Measurements from ENCODE around the gene PDIK1L. TPM values are rescaled to one million over a fixed set of nuclear protein-coding genes. Genes with fewer than 3 reads are reported as not detected.

Gene PDIK1L
- total and polyA plus RNA-seq, 2 of the 8 experiments (the other 6 are each of a cell fraction or from before 2014, with no cell fraction given) = 0.95 to 4.5 TPM

DNA sequence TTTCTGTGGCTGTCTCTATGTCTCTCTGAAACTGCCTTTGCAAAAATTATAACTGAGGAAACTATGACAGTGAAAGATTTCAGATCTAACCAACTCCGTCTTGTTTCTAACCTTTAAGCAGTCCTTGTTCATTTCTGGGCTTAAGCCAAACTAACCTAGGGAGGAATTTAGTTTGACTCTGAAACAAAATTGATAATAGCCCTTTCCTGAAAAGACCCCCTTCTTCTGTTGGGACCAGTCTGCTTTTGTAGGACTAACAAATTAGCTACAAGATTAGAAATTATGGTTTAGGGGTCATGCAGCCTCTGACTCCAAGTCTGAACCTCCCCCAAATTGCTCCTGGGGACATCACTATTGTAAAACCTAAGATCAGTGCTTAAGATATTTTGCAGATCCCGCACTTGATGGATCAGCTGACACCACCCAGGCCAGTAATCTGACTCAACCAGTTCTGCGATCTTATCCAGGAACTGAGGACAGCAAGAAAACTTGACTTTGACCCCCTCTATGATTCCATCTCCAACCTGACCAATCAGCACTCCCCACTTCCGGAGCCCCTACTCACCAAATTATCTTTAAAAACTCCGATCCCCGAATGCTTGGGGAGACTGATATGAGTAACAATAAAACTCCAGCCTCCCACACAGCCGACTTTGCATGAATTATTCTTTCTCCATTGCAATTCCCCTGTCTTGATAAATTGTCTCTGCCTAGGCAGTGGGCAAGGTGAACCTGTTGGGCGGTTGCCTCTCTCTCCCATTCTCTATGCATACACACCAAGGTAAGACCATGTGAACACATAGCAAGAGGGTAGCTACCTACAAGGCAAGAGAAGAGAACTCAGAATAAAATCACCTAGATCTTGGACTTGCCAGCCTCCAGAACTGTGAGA, 33.1 kb upstream of the PDIK1L start:
- no peaks in the 10 kb centered on the region for H3K36me3 ChIP-seq (ENCODE audit: control insufficient read depth in 2 of 4, insufficient read depth in 4 of 4, low read length in 3 of 4)
- H4K20me1 ChIP-seq (replicated peaks in 1 of 2; ENCODE audit: control insufficient read depth in 1 of 2, insufficient read depth in 2 of 2, low read length in 2 of 2) = no peaks in the 10 kb centered on the region
- H2AK5ac ChIP-seq (ENCODE audit: low read depth, low read length) = no peak overlapping the region
- peaks cover 0 to 9% (median 6%) of the 10 kb centered on the region in 4 experiments; a peak in 4 of 7 replicates for H3K4me1 ChIP-seq (replicated peaks in 1 of 4; ENCODE audit: control insufficient read depth in 3 of 4, insufficient read depth in 4 of 4, low read length in 3 of 4)
- H2BK20ac ChIP-seq (ENCODE audit: low read length) = no peak overlapping the region
- WGBS, 2 experiments (ENCODE audit: extremely low coverage in 1 of 2, insufficient coverage in 1 of 2, insufficient read length in 1 of 2, insufficient replicate concordance in 2 of 2, low coverage in 1 of 2, low lambda C conversion rate in 2 of 2, missing lambda C conversion rate in 1 of 2) = 88% methylated on average over 8 of the region's 8 CpGs; no CpG with 5 or more reads in 1 of the 2 experiments
- H3K56ac ChIP-seq (replicated peaks; ENCODE audit: insufficient read length, low read depth, low read length) = no peak overlapping the region
- no peak overlapping the region for H2BK12ac ChIP-seq (ENCODE audit: low read depth, low read length)
- CTCF ChIA-PET (ENCODE audit: partially characterized antibody) = interaction anchor here (1.6 to 3.1 kb wide), 3 partner anchors 9 to 42 kb away, joined by 3 to 8 read pairs (median 4); no protein-coding TSS in a partner anchor
- H4K91ac ChIP-seq (replicated peaks; ENCODE audit: insufficient read length, low read length) = no peak overlapping the region
- no peak overlapping the region for H4K8ac ChIP-seq (ENCODE audit: extremely low read depth, insufficient read depth, low read length)
- H3K9ac ChIP-seq (replicated peaks in 1 of 4; ENCODE audit: extremely low read depth in 1 of 4, low read depth in 3 of 4, low read length in 3 of 4) = no peak overlapping the region
- no peak overlapping the region for H2BK15ac ChIP-seq (ENCODE audit: low read length)
- no peak for FAIRE-seq
- no peak overlapping the region for H3K14ac ChIP-seq (ENCODE audit: insufficient read length)
- H3K23me2 ChIP-seq (ENCODE audit: low read depth, low read length) = no peaks in the 10 kb centered on the region
- H3K27me3 ChIP-seq (replicated peaks in 1 of 4; ENCODE audit: control insufficient read depth in 3 of 4, extremely low read depth in 1 of 4, insufficient read depth in 3 of 4, low read length in 3 of 4) = no peaks in the 10 kb centered on the region; a peak in 1 of 7 replicates
- no peak overlapping the region for H4K5ac ChIP-seq (ENCODE audit: insufficient read length, low read depth, low read length)
- no peaks in the 10 kb centered on the region for H3K79me2 ChIP-seq (ENCODE audit: control insufficient read depth in 1 of 2, insufficient read depth in 2 of 2, low read length in 2 of 2)
- no peak for DNase-seq (ENCODE audit: low read depth in 1 of 2, low spot score in 2 of 2)
- no peak overlapping the region for H3K4ac ChIP-seq (replicated peaks; ENCODE audit: insufficient read length, low read depth, low read length)
- H3K27ac ChIP-seq (ENCODE audit: low read depth, low read length) = no peak overlapping the region
- H3K79me1 ChIP-seq (ENCODE audit: low read depth, low read length) = no peaks in the 10 kb centered on the region
- H3K9me3 ChIP-seq (ENCODE audit: insufficient read depth in 2 of 2, low read depth in 1 of 2, low read length in 1 of 2) = no peaks in the 10 kb centered on the region
- TF ChIP-seq TCF12 (IDR thresholded peaks at IDR 0.05; ENCODE audit: low read depth, low read length) (no peak), SIX5 (IDR thresholded peaks at IDR 0.05; ENCODE audit: low read depth, low read length) (no peak), JUN (IDR thresholded peaks at IDR 0.05; ENCODE audit: low read depth, low read length) (no peak), BACH1 (IDR thresholded peaks at IDR 0.05; ENCODE audit: low read length) (no peak), HDAC2 (IDR thresholded peaks at IDR 0.05; ENCODE audit: borderline replicate concordance in 1 of 2, low read depth in 2 of 2, low read length in 2 of 2) (no peak), TEAD4 (IDR thresholded peaks at IDR 0.05; ENCODE audit: low read depth, low read length) (no peak), PHF8 (conservative IDR thresholded peaks at IDR 0.05; ENCODE audit: low read depth, low read length) (no peak), MAFK (IDR thresholded peaks at IDR 0.05; ENCODE audit: low read depth, low read length) (no peak), RXRA (IDR thresholded peaks at IDR 0.05; ENCODE audit: insufficient read depth, low read depth, low read length) (no peak), GABPA (IDR thresholded peaks at IDR 0.05; ENCODE audit: borderline replicate concordance, insufficient read depth, low read length) (no peak), EP300 (IDR thresholded peaks at IDR 0.05; ENCODE audit: borderline replicate concordance in 1 of 2, low read depth in 2 of 2, low read length in 2 of 2) (no peak)
- H2BK5ac ChIP-seq (ENCODE audit: low read depth, low read length) = no peak overlapping the region
- no peak overlapping the region for H3K23ac ChIP-seq (ENCODE audit: insufficient read length)
- no peak overlapping the region for H3K18ac ChIP-seq (ENCODE audit: extremely low read depth, low read length)
- H2AFZ ChIP-seq (ENCODE audit: low read length) = peak overlapping the region; percentile 90
- POLR2A ChIA-PET (ENCODE audit: partially characterized antibody) = no interaction called here
- H3K4me3 ChIP-seq (ENCODE audit: extremely low read depth in 1 of 4, insufficient read depth in 2 of 4, low read depth in 3 of 4, low read length in 4 of 4) = no peak overlapping the region
- 0 out of 4 replicates have a peak overlapping the region, but pooled peaks of 1 of the 2 experiments have one; percentile 20 for H3K4me2 ChIP-seq (ENCODE audit: insufficient read depth in 1 of 2, low read depth in 2 of 2, low read length in 2 of 2)
- H2BK120ac ChIP-seq (replicated peaks; ENCODE audit: low read depth, low read length) = no peak overlapping the region
